IMR-90 (cell line): Measurements from ENCODE around the gene ZEB2. TPM values are rescaled to one million over a fixed set of nuclear protein-coding genes. Genes with fewer than 3 reads are reported as not detected.

ENCODE experiments used
- ATAC-seq: fragments of 200-7000 bp; cut with Tn5 transposase; 2 replicates; pipeline ENCODE4 v1.9.1; 2020; ENCODE audit warnings: low read depth, mild to moderate bottlenecking, moderate library complexity
- BruUV-seq: library from RNA; stranded (reverse); fragments of 400-500 nt; replicated peaks from 2 replicates; lab custom pipeline; 2021; lab: Mats Ljungman, UMichigan
- CTCF ChIA-PET: fragments of 300-600 bp; formaldehyde crosslinking; extraction: SDS; loops from one replicate; lab custom pipeline; 2021; ENCODE audit warnings: antibody characterized with exemption; lab: Yijun Ruan, JAX
- POLR2A ChIA-PET: fragments of 300-600 bp; sonication (Branson Sonifier 250); formaldehyde crosslinking; loops from one replicate; lab custom pipeline; 2022; ENCODE audit warnings: antibody characterized with exemption; ENCODE audit not compliant: unreplicated experiment; lab: Charles Lee
- DNase-seq: peaks from one replicate; pipeline ENCODE4 v3.0.0; 2013
- H2AFZ ChIP-seq: replicated peaks from 2 replicates; pipeline ENCODE3; 2013; ENCODE audit warnings: low read length, mild to moderate bottlenecking; ENCODE audit not compliant: poor library complexity
- H2AK5ac ChIP-seq: 2 replicates; pipeline ENCODE4 v1.6.1; 2013; ENCODE audit warnings: low read depth, low read length, inconsistent platforms
- H2AK9ac ChIP-seq: replicated peaks from 2 replicates; pipeline ENCODE3; 2013; ENCODE audit warnings: mild to moderate bottlenecking, low read depth, low read length, moderate library complexity; ENCODE audit not compliant: poor library complexity
- H2BK120ac ChIP-seq: 2 replicates; pipeline ENCODE4 v1.6.1; 2013; ENCODE audit warnings: low read depth, low read length, inconsistent platforms
- H2BK15ac ChIP-seq: 3 replicates; pipeline ENCODE4 v1.6.1; 2013; ENCODE audit warnings: low read depth, low read length, inconsistent platforms
- H2BK20ac ChIP-seq: 2 replicates; pipeline ENCODE4 v1.6.1; 2013; ENCODE audit warnings: low read depth, mild to moderate bottlenecking, inconsistent platforms, low read length, moderate library complexity
- H2BK5ac ChIP-seq: 2 replicates; pipeline ENCODE4 v1.6.1; 2013; ENCODE audit warnings: mild to moderate bottlenecking, low read depth, low read length, inconsistent platforms; ENCODE audit not compliant: poor library complexity, severe bottlenecking
- H3K14ac ChIP-seq: replicated peaks from 2 replicates; pipeline ENCODE4 v1.6.1; 2013; ENCODE audit warnings: low read depth, low read length, inconsistent platforms
- H3K18ac ChIP-seq: 2 replicates; pipeline ENCODE4 v1.6.1; 2013; ENCODE audit warnings: low read depth, low read length, control low read depth
- H3K23ac ChIP-seq: 2 replicates; pipeline ENCODE4 v1.6.1; 2013; ENCODE audit warnings: low read depth, low read length, inconsistent platforms
- H3K27ac ChIP-seq: 2 replicates; pipeline ENCODE4 v1.5.1; 2013; ENCODE audit warnings: mild to moderate bottlenecking, control low read depth, low read length; ENCODE audit not compliant: insufficient read depth
- H3K27me3 ChIP-seq: 2 replicates; pipeline ENCODE4 v1.6.1; 2013; ENCODE audit warnings: low read length; ENCODE audit not compliant: control insufficient read depth, insufficient read depth
- H3K36me3 ChIP-seq: 2 replicates; pipeline ENCODE4 v1.6.1; 2013; ENCODE audit warnings: low read length, mixed read lengths; ENCODE audit not compliant: control insufficient read depth, insufficient read depth
- H3K4ac ChIP-seq: 2 replicates; pipeline ENCODE4 v1.6.1; 2013; ENCODE audit warnings: low read depth, low read length, inconsistent platforms
- H3K4me1 ChIP-seq: 2 replicates; pipeline ENCODE4 v1.6.1; 2013; ENCODE audit warnings: low read length, mixed read lengths; ENCODE audit not compliant: control insufficient read depth, insufficient read depth
- H3K4me2 ChIP-seq: 2 replicates; pipeline ENCODE4 v1.6.1; 2013; ENCODE audit warnings: low read depth, mild to moderate bottlenecking, control low read depth, low read length, moderate library complexity
- H3K4me3 ChIP-seq: 2 replicates; pipeline ENCODE4 v1.5.1; 2013; ENCODE audit warnings: low read depth, mild to moderate bottlenecking, control low read depth, low read length, moderate library complexity; ENCODE audit not compliant: insufficient read depth
- H3K56ac ChIP-seq: 2 replicates; pipeline ENCODE4 v1.6.1; 2013; ENCODE audit warnings: low read length, inconsistent platforms; ENCODE audit not compliant: insufficient read depth; ENCODE audit errors: extremely low read depth
- H3K79me1 ChIP-seq, 2 experiments: 2 replicates each; pipeline ENCODE4 v1.6.1; 2013; ENCODE audit warnings: low read length in 2 of 2, inconsistent platforms in 1 of 2, low read depth in 1 of 2
- H3K9ac ChIP-seq: 2 replicates; pipeline ENCODE4 v1.6.1; 2013; ENCODE audit warnings: low read depth, low read length, control low read depth
- H3K9me1 ChIP-seq: 2 replicates; pipeline ENCODE4 v1.6.1; 2013; ENCODE audit warnings: low read length, inconsistent platforms; ENCODE audit not compliant: insufficient read depth
- H3K9me3 ChIP-seq: 2 replicates; pipeline ENCODE4 v1.6.1; 2013; ENCODE audit warnings: low read length; ENCODE audit not compliant: control insufficient read depth, insufficient read depth
- H4K20me1 ChIP-seq: 2 replicates; pipeline ENCODE4 v1.6.1; 2013; ENCODE audit warnings: low read length, inconsistent platforms; ENCODE audit not compliant: insufficient read depth
- H4K5ac ChIP-seq: 2 replicates; pipeline ENCODE4 v1.6.1; 2013; ENCODE audit warnings: mild to moderate bottlenecking, low read depth, low read length, control low read depth
- H4K8ac ChIP-seq, 2 experiments: 2 replicates each; pipeline ENCODE4 v1.6.1; 2013; ENCODE audit warnings: low read depth in 2 of 2, low read length in 2 of 2, control low read depth in 1 of 2, inconsistent platforms in 1 of 2
- H4K91ac ChIP-seq: 2 replicates; pipeline ENCODE4 v1.6.1; 2013; ENCODE audit warnings: low read depth, low read length, inconsistent platforms; ENCODE audit not compliant: insufficient read depth
- CHD1 ChIP-seq: IDR thresholded peaks from 2 replicates; pipeline ENCODE4 v1.6.1; 2012; ENCODE audit warnings: low read depth, low read length, improper control_type of control experiment
- ELK1 ChIP-seq: fragments of 150-350 bp; IDR thresholded peaks from 2 replicates; pipeline ENCODE4 v1.6.1; 2016; ENCODE audit warnings: low read depth, mild to moderate bottlenecking, low read length, moderate library complexity, borderline replicate concordance
- FOS ChIP-seq: fragments of 150-350 bp; IDR thresholded peaks from 2 replicates; pipeline ENCODE4 v1.6.1; 2016; ENCODE audit warnings: low read depth, low read length
- POLR2A ChIP-seq: IDR thresholded peaks from 2 replicates; pipeline ENCODE4 v1.6.1; 2012; ENCODE audit warnings: mild to moderate bottlenecking, low read depth, low read length
- WGBS, 2 experiments: methylation state at CpG; one replicate each; pipeline versions ENCODE4 v1.1.5 to v1.1.7; 2013; ENCODE audit warnings: missing lambda C conversion rate in 2 of 2; ENCODE audit not compliant: insufficient read length in 1 of 2; ENCODE audit errors: extremely low coverage in 2 of 2; 5-methylcytosine and 5-hydroxymethylcytosine counted together
- dilution Hi-C: fragments of 300-500 bp; cut with HindIII; formaldehyde crosslinking; loops from one replicate; pipeline ENCODE4 v1.14.3; 2018; ENCODE audit warnings: low sequenced_read_pairs; ENCODE audit not compliant: unreplicated experiment
- in situ Hi-C: fragments of 300-500 bp; cut with MboI; formaldehyde crosslinking; loops from 3 replicates; pipeline ENCODE4 v1.14.3; 2019; ENCODE audit warnings: low sequenced_read_pairs, inconsistent platforms, mixed read lengths
- intact Hi-C: fragments of 100-400 bp; cut with micrococcal nuclease; formaldehyde crosslinking; loops from 2 replicates; pipeline ENCODE4 v1.10.0; 2022
- polyA plus RNA-seq, 3 experiments: library from polyadenylated mRNA; depleted of rRNA; stranded (reverse); fragments of >200 nt; gene quantifications; 2 replicates each; pipeline ENCODE4 v1.2.3, GENCODE V29; 2012; ENCODE audit warnings: low replicate concordance in 1 of 3
- total RNA-seq: library from RNA; depleted of rRNA; stranded (reverse); fragments of >200 nt; gene quantifications from 2 replicates; pipeline ENCODE4 v1.2.3, GENCODE V29; 2012

ZEB2 gene
- total and polyA plus RNA-seq, 2 of the 4 experiments (the other 2 are of a cell fraction), result 22.4 to 50.9 TPM

- Histone ChIP-seq H3K56ac (no peak overlapping the region), H4K5ac (no peak overlapping the region), H3K9me1 (peaks cover 9% of the 10 kb centered on the region), H2BK120ac (no peak overlapping the region), H3K36me3 (no peaks in the 10 kb centered on the region; the same call in 1 of the 2 replicates), H2AK9ac (no peak overlapping the region), H3K9me3 (no peaks in the 10 kb centered on the region), H2BK20ac (no peak overlapping the region), H2AK5ac (no peak overlapping the region), H4K91ac (no peak overlapping the region), H4K20me1 (0 out of 2 replicates have a peak, but pooled peaks cover 10% of the 10 kb centered on the region), H2BK5ac (no peak overlapping the region), H3K4me2 (no peak overlapping the region), H3K4me3 (no peak overlapping the region), H3K14ac (no peak overlapping the region), H3K9ac (no peak overlapping the region), H2AFZ (no peak overlapping the region), H3K4ac (no peak overlapping the region), H3K4me1 (peaks cover 9% of the 10 kb centered on the region), H3K23ac (no peak overlapping the region), H2BK15ac (no peak overlapping the region), H3K79me1 (peaks cover 16 to 55% of the 10 kb centered on the region in 2 experiments), H3K27me3 (no peaks in the 10 kb centered on the region), H3K18ac (no peak overlapping the region), H3K27ac (no peak overlapping the region), H4K8ac (no peak overlapping the region)
- no TSS peak for BruUV-seq
- no CpG with 5 or more reads among the region's 6 CpGs for WGBS, 2 experiments
- ATAC-seq, result no peak
- no peak for TF ChIP-seq ELK1
- no peak for TF ChIP-seq CHD1
- TF ChIP-seq POLR2A, result no peak
- no peak for TF ChIP-seq FOS
- ChIA-PET CTCF (interaction anchor here (0.6 kb wide), 1 partner anchor 13 kb away, joined by 3 read pairs; no protein-coding TSS in a partner anchor), POLR2A (no interaction called here)
- intact Hi-C loops (no loop called here), in situ Hi-C loops (no loop called here), dilution Hi-C loops (no loop called here)
- no peak for DNase-seq
Measured at GRCh38 chr2:144460727-144461307, 59.1 kb downstream of the ZEB2 start.
